T-helper 2 cell (primary cell): Measurements from ENCODE around the gene MBTPS1.

Experiments used
- DNase-seq, 5 experiments: peaks; one replicate each; pipeline versions ENCODE4 v3.0.0 to v3.0.0-alpha.2; 2012 to 2022

MBTPS1 gene

DNA sequence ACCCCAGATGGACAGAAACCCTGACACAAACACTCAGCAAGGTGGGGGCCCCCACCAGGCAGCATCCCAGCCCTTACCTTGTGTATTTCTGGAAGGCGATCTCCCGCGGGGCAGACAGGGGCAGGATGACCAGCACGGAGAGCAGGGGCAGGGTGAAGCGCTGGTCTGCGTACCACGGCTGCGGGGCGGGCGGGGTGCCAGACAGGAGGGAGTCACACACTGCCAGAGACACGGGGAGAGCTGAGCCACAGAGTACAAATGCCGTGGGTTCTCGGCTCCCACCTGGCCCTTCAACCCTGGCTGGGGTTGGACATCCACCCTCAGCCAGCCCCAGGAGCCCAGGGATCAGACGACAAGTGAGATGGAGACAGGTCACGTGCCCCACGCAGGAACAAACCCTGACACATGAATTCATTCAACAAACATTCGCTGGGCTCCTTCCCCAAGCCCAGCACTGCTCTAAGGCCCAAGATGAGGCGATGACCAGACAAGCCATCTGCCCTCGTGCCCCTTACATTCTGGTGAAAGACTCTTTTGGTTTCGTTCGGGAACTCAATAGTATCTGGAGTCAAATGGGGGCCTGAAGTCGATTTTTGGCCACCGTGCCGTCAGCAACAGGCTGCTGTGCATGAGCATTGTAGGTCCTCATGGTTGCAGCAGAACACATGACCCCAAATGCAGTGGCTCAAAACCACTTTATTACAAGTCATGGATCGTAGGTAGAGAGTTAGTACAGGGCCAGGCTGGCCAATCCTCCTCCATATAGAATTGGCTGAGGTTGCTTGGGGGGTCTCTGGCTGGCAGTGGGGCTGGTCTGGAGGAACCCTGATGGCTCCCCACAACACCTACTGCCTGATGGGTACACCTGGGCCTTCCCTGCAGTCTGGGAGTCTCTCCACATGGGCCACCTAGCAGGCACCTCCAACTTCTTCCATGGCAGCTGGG, 83.2 kb downstream of the MBTPS1 start:
- no peak for DNase-seq

DNA sequence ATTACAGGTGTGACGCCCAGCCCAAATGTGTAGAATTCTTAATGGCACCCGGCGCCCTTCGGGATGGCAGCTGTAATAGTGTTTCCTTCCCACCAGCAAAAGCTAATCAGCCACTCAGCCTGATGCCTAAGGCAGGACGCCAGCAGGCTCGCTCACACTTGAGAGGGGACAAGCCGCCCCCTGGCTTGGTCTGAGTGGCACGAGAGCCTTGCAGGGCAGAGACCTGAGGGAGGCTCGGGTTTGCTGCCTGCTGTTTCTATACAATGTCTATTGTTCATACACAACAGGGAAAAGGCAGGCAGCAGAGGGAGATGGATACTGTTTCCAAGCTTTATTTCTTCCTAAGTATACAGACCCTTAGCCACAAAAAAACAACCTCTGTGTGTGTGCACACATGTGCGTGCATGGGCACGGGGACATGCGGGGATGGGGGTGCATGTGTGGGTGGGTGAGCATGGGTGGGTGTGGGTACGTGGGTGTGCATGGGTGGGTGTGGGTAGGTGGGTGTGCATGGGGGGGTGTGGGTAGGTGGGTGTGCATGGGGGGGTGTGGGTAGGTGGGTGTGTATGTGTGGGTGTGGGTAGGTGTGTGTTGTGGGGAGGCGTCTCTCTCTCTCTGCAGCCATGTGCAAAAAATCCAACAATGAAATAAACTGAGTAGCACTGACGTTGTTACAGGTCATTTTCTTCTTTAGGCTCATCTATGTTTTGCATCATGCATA, 84.1 kb downstream of the MBTPS1 start:
- no peak for DNase-seq

DNA sequence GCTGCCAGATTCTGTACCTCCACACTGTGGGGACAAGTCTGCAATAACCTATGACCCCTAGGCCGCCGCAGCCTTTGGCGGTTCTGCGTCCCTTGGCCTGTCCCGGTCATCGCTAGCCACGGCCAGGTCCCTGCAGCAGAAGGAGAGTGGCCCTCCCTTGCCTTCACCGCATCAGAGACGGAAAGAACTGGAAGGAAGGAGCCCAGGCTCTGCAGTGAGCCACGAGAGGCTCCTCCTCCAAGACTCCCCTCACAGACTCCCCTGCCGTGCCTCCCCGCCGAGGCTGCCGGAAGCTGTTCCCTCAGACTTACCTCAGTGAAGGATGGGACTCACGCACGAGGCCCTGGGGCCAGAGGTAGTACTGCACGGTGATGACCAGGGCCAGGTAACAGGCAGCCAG, 85.2 kb downstream of the MBTPS1 start:
- DNase-seq: no peak

DNA sequence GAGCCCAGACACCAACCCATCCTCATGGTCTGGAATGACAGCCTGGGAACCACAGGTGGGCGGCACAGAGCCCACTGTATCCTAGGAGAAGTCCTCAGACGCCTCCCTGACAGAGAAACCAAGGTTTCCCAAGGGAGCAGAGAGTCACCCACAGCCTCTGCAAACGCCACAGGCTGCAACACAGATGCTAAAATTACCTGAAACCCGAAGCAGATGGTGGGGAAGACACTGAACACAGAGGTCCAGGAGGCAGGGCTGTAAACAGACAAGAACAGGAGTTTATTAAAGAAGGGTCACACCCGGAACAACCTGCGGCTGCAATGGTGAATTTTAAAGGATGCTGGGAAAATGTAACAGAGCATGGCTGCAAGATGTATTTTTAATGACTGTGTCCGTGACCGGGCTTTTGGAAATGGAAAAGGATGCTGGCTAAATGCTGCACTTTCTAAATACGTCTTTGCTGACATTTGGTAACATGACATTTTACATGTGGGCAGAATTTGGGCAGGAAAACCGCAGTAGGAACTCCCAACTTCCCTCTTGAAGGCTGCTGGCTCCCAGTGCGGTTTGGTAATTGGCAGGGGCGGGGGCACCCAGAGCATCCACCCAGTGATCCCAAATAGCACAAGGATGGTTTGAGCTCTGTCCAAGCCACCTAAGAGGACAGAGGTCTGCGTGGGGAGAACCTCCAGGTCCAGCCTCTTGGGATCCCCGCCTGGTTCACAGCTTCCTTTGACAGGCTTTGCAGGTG, 87.3 kb downstream of the MBTPS1 start:
- DNase-seq: no peak

DNA sequence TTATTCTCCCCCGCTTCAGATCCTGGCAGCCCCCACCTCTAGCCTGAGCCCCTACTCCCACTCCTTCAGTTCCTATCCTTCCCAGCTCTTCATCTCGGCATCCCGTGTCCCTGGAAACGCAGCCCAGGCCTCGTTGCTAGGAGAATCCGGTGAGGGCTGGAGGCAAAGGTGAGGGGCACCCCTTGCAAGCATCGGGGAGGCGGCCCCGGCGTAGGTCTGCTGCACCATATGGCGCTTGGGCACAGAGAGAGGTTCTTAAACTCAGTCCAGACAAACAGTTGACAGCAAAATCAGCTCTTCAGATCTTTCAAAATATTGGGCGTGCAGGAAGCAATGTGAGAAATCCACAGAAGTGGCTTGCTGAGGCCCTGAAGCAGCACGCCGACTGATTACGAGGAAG, 89.1 kb downstream of the MBTPS1 start:
- DNase-seq: no peak

DNA sequence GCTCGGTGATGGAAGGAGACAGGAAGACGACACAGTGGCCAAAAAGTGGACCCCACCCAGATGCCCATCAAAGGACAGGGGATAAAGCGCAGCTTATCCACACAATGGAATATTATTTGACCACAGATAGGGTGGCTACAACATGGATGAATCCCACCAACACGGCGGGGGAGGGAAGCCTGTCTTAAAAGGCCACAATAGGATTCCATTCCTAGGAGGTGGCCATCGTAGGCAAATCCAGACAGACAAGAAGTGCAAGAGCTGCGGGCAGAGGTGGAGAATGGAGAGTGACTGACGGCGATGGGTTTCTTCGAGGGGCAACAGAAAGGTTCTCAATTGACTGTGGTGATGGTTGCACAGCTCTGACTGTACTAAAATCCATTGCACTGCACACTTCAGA, 90.1 kb downstream of the MBTPS1 start:
- no peak for DNase-seq

DNA sequence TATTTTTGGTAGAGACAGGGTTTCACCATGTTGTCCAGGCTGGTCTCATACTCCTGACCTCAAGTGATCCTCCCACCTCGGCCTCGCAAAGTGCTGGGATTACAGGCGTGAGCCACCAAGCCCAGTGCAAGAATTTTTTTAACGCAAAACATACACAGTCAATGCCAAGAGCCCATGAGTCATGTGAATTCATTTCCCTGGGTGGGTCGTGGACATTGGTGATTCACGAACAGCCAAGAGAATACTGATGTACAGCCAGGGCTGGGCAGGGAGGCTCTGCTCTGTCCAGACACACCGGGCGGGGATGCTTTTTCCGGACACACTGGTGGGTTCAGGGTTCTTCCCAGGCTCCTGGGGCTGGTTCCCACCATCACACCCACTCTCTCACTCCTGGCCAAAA, 91.9 kb downstream of the MBTPS1 start:
- no peak for DNase-seq

DNA sequence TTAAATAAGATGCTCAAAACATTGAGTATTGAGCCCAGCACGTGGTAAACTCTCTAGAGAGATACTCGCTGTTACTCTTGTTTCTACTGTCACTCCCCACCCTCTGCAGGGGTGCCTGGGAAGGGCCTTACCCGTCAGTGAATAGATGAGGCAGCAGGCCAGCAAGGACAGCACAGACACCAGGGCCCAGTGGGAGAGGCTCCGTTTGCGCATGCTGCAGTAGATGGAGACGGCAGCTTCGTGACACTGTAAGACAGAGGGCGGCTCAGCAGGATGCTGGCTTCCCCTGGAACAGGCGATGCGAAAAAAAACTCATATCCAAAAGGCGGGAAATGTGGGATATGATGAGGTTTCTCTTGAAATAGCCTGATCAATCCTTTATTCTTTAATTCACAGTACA, 94.1 kb downstream of the MBTPS1 start:
- no peak for DNase-seq

DNA sequence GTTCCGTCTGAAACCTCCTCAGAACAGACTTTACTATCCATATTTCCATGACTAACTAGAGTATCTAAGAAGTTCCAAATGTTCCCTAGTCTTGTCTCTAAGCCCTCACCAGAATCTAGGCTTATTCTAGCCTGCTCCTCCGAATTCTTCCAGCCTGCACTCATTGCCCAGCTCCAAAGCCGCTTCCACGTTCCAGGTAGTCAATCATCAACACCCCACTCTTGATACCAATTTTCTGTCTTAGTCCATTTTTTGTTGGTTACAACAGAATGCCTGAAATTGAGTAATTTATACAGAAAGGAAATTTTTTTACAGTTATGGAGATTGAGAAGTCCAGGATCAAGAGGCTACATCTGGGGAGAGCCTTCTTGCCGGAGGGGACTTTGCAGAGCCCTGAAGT, 95.3 kb downstream of the MBTPS1 start:
- DNase-seq: no peak

DNA sequence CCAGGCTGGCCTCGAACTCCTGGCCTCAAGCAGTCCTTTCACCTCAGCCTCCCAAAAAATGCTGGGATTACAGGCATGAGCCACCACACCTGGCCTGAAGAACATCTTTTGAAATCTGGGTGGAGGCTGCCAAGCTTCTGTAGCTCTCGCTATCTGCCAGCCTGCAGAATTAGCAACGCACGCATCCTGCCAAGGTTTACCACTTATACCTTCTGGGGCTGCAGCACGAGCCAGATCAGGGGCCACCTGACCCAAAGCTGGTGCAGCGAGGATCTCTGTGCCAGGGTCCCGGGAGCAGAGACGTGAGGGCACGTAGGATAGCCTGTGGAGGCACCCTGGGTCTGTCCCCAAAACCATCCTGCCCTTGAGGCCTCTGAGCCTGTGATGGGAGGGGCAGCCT, 96.4 kb downstream of the MBTPS1 start:
- no peak for DNase-seq

DNA sequence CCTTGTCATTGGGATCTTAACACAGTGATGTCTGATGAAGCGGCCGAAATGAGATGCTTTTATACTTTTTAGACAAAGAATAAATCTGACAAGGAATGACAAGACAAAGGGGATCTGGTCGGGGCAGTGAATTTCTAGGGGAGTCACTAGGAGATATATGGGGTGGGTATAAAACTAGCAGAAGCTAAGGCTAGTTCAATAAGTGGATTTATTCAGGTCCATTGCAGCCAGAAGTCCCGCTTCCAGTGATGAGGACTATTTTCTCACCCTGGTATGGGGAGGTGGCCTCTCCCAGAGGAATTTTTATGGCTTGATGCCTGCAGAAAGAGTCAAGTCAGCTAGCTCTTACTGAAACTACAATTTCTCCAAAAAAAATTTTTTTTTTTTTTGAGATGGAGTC, 98.0 kb downstream of the MBTPS1 start:
- DNase-seq: no peak

DNA sequence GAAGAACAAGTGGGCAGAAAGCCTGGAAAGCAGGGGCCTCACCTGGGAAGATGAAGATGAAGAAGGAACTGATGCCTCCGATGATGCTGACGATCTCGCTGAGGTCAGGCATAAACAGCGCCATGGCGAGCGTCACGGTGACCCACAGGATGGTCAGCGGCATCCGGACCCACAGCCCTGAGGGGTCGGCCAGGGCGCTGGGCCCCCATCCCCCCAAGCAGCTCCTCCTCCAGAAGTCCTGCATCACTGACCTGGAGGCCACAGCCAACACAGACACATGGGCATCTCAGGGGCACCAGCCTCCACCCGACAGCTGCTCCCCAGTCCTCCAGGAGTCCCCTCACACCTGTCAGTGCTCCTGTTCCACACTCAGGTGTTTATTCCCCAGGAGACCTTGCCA, 100.3 kb downstream of the MBTPS1 start:
- no peak for DNase-seq

DNA sequence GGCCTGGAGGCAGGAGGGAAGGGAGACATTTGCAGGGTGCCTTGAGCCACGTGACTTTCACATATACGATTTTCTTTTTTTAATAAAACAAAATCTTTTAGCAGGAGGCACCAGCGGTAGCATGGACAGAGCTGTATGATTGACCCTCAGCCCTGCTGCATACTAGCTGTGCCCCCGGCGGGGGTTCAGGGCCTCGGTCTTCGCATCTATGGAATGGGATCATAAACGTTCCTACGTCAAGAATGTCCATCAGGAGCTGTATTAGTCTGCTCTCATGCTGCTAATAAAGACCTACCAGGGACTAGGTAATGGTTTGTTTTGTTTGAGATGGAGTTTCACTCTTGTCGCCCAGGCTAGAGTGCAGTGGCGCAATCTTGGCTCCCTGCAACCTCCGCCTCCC, 101.3 kb downstream of the MBTPS1 start:
- no peak for DNase-seq

DNA sequence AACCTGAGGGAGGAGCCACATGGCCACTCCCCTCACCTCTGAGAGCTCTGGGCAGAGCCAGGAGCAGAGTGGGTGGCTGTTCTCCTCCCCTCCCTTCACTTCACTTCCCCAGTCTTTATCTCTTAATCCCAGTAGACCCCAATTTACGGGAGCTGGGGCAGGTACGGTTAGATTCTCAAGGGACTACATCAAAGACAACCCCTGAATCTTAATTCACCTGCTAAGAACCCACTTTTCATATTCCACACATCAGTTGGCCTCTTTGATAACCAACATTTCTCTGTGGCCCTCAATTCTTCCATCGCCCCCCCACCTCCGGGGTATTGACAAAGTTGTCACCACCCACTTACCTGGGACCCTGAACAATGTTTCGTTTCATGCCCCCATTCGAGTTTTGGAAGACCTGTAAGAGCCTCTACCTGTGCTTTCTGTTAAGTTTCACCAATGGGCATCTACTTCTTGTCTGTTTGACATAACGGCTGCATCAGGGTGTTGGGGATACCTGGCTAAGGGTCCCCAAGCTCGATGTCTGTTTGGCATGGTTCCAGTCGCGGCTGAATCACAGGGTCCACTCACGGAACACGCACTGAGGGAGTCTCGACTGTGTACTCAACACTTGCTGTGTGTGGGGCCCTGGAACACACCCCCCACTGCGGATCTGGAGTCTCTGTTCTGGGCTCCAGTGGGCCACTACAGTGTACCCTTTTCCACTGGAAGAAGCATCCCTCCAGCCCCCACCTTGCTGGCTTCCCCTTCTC, 102.0 kb downstream of the MBTPS1 start:
- DNase-seq: no peak

DNA sequence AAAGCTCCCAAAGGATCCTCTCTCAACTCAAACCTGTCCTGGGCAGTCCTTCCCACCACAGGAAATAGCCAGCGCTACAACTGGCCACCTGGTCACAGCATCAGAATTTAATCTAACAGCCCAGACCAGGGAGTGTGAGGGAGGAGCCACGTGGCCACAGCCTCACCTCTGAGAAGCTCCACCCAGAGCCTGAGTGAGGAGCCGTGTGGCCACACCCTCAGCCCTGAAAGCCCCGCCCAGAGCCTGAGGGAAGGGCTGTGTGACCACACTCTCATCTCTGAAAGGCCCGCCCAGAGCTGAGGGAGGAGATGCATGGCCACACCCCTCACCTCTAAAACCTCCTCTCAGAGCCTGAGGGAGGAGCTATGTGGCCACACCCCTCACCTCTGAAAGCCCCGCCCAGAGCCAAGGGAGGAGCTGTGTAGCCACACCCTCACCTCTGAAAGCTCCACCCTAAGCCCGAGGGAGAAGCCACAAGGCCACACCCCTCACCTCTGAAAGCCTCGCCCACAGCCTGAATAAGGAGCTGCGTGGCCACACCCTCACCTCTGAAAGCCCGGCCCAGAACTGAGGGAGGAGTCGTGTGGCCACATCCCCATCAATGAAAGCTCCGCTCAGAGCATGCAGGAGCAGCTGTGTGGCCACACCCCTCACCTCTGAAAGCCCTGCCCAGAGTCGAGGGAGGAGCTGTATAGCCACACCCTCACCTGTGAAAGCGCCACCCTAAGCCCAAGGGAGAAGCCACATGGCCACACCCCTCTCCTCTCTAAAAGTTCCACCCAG, 102.8 kb downstream of the MBTPS1 start:
- DNase-seq: peak in 4 of 5 experiments; percentile 17 to 71 (median 40)

DNA sequence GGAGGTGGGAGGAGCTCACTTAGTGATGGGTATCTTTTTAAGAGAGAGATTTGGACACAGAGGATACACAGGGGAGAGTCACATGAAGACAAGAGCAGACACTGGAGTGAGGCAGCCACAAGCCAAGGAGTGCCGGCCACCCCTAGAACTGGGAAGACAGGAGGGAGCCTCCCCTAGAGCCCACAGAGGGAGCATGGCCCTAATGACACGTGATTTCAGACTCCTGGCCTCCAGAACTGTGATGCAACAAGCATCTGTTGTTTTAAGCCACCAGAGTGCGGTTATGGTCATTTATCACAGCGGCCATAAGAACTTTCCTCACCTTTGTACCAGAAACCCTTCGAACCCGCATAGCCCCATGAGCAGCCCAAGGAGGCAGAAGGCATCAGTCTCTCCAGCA, 107.5 kb downstream of the MBTPS1 start:
- no peak for DNase-seq

DNA sequence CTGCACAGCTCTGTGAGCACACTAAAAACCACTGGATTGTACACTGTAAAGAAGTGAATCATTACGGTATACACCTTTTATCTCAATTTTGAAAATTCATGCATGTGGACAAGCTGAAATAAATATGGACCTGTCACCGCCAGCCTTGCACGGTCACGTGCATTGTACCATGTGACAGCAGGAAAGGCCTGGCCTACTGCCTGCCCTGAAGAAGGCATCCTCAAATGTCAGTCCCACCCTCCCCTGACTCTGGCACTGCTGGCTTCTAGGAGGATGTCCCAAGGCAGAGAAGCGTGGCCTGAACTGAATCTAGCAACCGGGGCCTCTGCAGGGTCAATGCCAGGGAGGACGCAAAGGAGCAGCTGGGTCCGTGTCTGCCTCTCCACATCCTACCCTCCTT, 108.8 kb downstream of the MBTPS1 start:
- no peak for DNase-seq

DNA sequence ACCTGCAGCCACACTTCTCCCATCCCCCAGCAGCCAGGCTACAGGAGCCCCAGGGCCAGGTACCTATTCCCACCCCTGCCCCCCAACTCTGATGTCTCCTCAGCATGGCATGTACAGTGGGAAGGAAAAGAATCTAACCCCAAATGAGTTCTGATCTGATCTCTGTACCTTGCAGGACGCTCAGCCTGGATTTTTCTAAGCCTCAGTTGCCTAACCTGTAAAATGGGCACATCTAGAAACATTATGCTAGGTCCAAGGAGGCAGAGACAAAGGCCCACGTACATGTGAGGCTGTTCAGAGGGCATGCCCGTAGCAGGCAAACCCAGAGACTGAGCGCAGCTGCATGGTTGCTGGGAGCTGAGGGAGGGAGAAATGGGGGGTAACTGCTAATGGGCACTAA, 109.2 kb downstream of the MBTPS1 start:
- no peak for DNase-seq

DNA sequence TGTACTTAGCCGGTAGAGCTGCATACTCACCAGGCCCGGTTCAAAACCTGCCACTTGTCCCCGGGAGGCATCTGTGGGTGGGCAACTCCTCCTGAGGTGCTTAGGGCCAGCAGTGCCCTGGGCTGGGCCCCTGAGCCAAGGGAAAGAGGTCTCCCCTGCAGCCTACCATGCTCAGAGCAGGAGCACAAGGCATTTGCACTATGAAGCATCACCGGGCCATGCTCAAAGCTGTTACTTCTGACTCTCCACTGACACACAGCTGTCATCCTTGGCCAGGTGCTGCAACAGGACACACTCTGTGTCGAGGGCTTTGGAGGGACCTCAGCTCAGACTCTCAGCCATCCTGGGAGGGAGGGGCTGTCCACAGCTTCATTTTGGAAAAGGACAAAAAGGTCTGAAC, 111.4 kb downstream of the MBTPS1 start:
- no peak for DNase-seq

DNA sequence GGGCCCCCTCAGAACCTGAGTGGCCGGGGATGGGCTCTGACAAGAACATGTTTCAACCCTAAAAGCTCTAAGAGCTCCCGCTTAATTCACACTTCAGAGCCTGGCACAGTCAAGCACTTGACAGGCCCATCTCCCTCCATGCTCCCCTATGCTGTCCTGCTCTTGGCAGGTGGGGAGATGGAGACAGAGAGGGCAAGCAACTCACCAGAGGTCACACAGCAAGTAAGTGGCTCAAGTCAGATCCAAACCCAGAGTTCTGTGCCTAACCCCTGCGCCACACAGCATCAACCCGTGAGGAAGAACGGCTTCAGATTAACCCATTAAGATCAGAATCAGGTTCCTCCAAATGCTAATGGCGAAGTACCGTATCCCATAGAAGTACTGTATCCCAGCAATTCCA, 112.3 kb downstream of the MBTPS1 start:
- DNase-seq: no peak
